WTC11 (cell line): Measurements from ENCODE around the gene MRPS30. TPM values are rescaled to one million over a fixed set of nuclear protein-coding genes. Genes with fewer than 3 reads are reported as not detected.

ENCODE experiments used
- ATAC-seq: fragments of 200-7000 bp; cut with Tn5 transposase; 2 replicates; pipeline ENCODE4 v1.10.0; 2021; ENCODE audit warnings: mild to moderate bottlenecking, moderate library complexity
- CTCF ChIA-PET: fragments of 300-600 bp; sonication (Branson Sonifier 250); formaldehyde crosslinking; loops from one replicate; lab custom pipeline; 2021; ENCODE audit warnings: antibody characterized with exemption; lab: Charles Lee
- POLR2A ChIA-PET: fragments of 350-600 bp; sonication (Branson Sonifier 250); formaldehyde crosslinking; loops from one replicate; lab custom pipeline; 2021; ENCODE audit warnings: antibody characterized with exemption; lab: Charles Lee
- DNase-seq: peaks from one replicate; pipeline ENCODE4 v3.0.0; 2021; ENCODE audit warnings: low spot score
- H3K27ac Mint-ChIP-seq: 2 replicates; pipeline ENCODE4 v1.8.0; 2021; ENCODE audit warnings: mixed read lengths
- H3K27me3 Mint-ChIP-seq: 2 replicates; pipeline ENCODE4 v1.8.0; 2021; ENCODE audit warnings: low read depth, mild to moderate bottlenecking, moderate library complexity, mixed read lengths
- H3K36me3 Mint-ChIP-seq: 2 replicates; pipeline ENCODE4 v1.8.0; 2021; ENCODE audit warnings: mixed read lengths
- H3K4me1 Mint-ChIP-seq: 2 replicates; pipeline ENCODE4 v1.8.0; 2022; ENCODE audit warnings: mixed read lengths
- H3K4me3 Mint-ChIP-seq: 2 replicates; pipeline ENCODE4 v1.8.0; 2021; ENCODE audit warnings: mild to moderate bottlenecking, moderate library complexity, mixed read lengths
- H3K9me3 Mint-ChIP-seq: 2 replicates; pipeline ENCODE4 v1.8.0; 2021; ENCODE audit warnings: mixed read lengths
- EMX1 ChIP-seq: fragments of 250-450 bp; sonication (Bioruptor Pico); IDR thresholded peaks from 2 replicates; pipeline ENCODE4 v1.8.0; 2021; ENCODE audit warnings: mild to moderate bottlenecking
- GABPB1 ChIP-seq: sonication (generic); formaldehyde crosslinking; IDR thresholded peaks from 2 replicates; pipeline ENCODE4 v1.8.1; 2023; ENCODE audit warnings: mild to moderate bottlenecking, missing genetic modification reagents
- MXD4 ChIP-seq: fragments of 250-450 bp; sonication (Bioruptor Pico); IDR thresholded peaks from 2 replicates; pipeline ENCODE4 v1.8.0; 2021; ENCODE audit warnings: mild to moderate bottlenecking, moderate library complexity, borderline replicate concordance
- NFE2L1 ChIP-seq: sonication (generic); formaldehyde crosslinking; IDR thresholded peaks from 2 replicates; pipeline ENCODE4 v1.8.1; 2023; ENCODE audit warnings: missing genetic modification reagents
- NR2C2 ChIP-seq: sonication (generic); formaldehyde crosslinking; IDR thresholded peaks from 2 replicates; pipeline ENCODE4 v1.8.0; 2022; ENCODE audit warnings: mild to moderate bottlenecking, missing genetic modification reagents
- SMAD4 ChIP-seq: sonication (generic); formaldehyde crosslinking; IDR thresholded peaks from 2 replicates; pipeline ENCODE4 v1.8.0; 2022; ENCODE audit warnings: mild to moderate bottlenecking, missing genetic modification reagents
- TEAD4 ChIP-seq: sonication (generic); formaldehyde crosslinking; IDR thresholded peaks from 2 replicates; pipeline ENCODE4 v1.8.0; 2022; ENCODE audit warnings: mild to moderate bottlenecking, missing genetic modification reagents
- ZBTB21 ChIP-seq: sonication (generic); formaldehyde crosslinking; IDR thresholded peaks from 2 replicates; pipeline ENCODE4 v1.8.1; 2023; ENCODE audit warnings: mild to moderate bottlenecking, missing genetic modification reagents, borderline replicate concordance
- ZNF263 ChIP-seq: sonication (generic); formaldehyde crosslinking; IDR thresholded peaks from 2 replicates; pipeline ENCODE4 v1.8.1; 2022; ENCODE audit warnings: low read depth, mild to moderate bottlenecking, moderate library complexity, missing genetic modification reagents
- ZNF416 ChIP-seq: fragments of 250-450 bp; sonication (Bioruptor Pico); IDR thresholded peaks from 2 replicates; pipeline ENCODE4 v1.9.0; 2021; ENCODE audit warnings: mild to moderate bottlenecking, inconsistent platforms
- total RNA-seq: library from RNA; stranded (reverse); gene quantifications from 3 replicates; pipeline ENCODE4 v1.2.3, GENCODE V29; 2021
- TF ChIP-seq, protein P1 (sequence below): fragments of 250-450 bp; sonication (Bioruptor Pico); IDR thresholded peaks from 2 replicates; pipeline ENCODE4 v1.9.0; 2021; ENCODE audit warnings: mild to moderate bottlenecking
- TF ChIP-seq, protein P2 (sequence below): sonication (generic); formaldehyde crosslinking; IDR thresholded peaks from 2 replicates; pipeline ENCODE4 v1.8.0; 2022; ENCODE audit warnings: mild to moderate bottlenecking, missing genetic modification reagents
- TF ChIP-seq, protein P3 (sequence below): sonication (generic); formaldehyde crosslinking; IDR thresholded peaks from 2 replicates; pipeline ENCODE4 v1.8.1; 2023; ENCODE audit warnings: mild to moderate bottlenecking, missing genetic modification reagents, moderate library complexity
- TF ChIP-seq, protein P4 (sequence below): sonication (generic); formaldehyde crosslinking; IDR thresholded peaks from 2 replicates; pipeline ENCODE4 v1.8.1; 2022; ENCODE audit warnings: low read depth, missing genetic modification reagents, borderline replicate concordance
- TF ChIP-seq, protein P5 (sequence below): sonication (generic); formaldehyde crosslinking; IDR thresholded peaks from 2 replicates; pipeline ENCODE4 v1.8.1; 2022; ENCODE audit warnings: missing genetic modification reagents, borderline replicate concordance
- TF ChIP-seq, protein P6 (sequence below): fragments of 250-450 bp; sonication (Bioruptor Pico); conservative IDR thresholded peaks from 2 replicates; pipeline ENCODE4 v1.9.0; 2021; ENCODE audit warnings: mild to moderate bottlenecking
- TF ChIP-seq, protein P7 (sequence below): sonication (generic); formaldehyde crosslinking; IDR thresholded peaks from 2 replicates; pipeline ENCODE4 v1.8.0; 2023; ENCODE audit warnings: missing genetic modification reagents, mild to moderate bottlenecking, borderline replicate concordance
- TF ChIP-seq, protein P8 (sequence below): fragments of 250-450 bp; sonication (Bioruptor Pico); IDR thresholded peaks from 2 replicates; pipeline ENCODE4 v2.1.2; 2022; ENCODE audit warnings: mild to moderate bottlenecking, moderate library complexity

The MRPS30 gene
- total RNA-seq, 1 experiment from 2014 or later = 83.9 TPM

DNA sequence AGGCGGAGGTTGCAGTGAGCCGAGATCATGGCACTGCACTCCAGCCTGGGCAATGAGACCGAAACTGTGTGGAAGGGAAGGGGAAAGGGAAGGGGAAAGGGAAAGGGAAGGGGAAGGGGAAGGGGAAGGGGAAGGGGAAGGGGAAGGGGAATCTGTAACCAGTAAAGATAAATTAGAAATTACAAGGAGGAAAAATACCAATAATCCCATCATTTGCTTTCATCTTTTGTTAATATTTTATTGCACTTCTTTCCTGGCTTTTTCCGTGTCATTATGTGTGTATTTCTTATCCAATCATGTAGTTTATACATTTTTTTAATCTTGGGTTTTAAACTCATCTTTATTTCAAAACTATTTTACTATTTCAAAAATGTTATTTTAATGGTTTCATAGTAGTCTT lies 29.6 kb upstream of the MRPS30 start (continued):
- TF ChIP-seq, protein P1, sequence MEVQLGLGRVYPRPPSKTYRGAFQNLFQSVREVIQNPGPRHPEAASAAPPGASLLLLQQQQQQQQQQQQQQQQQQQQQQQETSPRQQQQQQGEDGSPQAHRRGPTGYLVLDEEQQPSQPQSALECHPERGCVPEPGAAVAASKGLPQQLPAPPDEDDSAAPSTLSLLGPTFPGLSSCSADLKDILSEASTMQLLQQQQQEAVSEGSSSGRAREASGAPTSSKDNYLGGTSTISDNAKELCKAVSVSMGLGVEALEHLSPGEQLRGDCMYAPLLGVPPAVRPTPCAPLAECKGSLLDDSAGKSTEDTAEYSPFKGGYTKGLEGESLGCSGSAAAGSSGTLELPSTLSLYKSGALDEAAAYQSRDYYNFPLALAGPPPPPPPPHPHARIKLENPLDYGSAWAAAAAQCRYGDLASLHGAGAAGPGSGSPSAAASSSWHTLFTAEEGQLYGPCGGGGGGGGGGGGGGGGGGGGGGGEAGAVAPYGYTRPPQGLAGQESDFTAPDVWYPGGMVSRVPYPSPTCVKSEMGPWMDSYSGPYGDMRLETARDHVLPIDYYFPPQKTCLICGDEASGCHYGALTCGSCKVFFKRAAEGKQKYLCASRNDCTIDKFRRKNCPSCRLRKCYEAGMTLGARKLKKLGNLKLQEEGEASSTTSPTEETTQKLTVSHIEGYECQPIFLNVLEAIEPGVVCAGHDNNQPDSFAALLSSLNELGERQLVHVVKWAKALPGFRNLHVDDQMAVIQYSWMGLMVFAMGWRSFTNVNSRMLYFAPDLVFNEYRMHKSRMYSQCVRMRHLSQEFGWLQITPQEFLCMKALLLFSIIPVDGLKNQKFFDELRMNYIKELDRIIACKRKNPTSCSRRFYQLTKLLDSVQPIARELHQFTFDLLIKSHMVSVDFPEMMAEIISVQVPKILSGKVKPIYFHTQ (CRISPR knock-in tag) = no peak
- TF ChIP-seq, protein P2, sequence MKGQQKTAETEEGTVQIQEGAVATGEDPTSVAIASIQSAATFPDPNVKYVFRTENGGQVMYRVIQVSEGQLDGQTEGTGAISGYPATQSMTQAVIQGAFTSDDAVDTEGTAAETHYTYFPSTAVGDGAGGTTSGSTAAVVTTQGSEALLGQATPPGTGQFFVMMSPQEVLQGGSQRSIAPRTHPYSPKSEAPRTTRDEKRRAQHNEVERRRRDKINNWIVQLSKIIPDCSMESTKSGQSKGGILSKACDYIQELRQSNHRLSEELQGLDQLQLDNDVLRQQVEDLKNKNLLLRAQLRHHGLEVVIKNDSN (CRISPR knock-in tag) = no peak
- TF ChIP-seq, protein P3, sequence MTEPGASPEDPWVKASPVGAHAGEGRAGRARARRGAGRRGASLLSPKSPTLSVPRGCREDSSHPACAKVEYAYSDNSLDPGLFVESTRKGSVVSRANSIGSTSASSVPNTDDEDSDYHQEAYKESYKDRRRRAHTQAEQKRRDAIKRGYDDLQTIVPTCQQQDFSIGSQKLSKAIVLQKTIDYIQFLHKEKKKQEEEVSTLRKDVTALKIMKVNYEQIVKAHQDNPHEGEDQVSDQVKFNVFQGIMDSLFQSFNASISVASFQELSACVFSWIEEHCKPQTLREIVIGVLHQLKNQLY (CRISPR knock-in tag) = no peak
- no peak for TF ChIP-seq NFE2L1 (CRISPR knock-in tag)
- TF ChIP-seq, protein P4, sequence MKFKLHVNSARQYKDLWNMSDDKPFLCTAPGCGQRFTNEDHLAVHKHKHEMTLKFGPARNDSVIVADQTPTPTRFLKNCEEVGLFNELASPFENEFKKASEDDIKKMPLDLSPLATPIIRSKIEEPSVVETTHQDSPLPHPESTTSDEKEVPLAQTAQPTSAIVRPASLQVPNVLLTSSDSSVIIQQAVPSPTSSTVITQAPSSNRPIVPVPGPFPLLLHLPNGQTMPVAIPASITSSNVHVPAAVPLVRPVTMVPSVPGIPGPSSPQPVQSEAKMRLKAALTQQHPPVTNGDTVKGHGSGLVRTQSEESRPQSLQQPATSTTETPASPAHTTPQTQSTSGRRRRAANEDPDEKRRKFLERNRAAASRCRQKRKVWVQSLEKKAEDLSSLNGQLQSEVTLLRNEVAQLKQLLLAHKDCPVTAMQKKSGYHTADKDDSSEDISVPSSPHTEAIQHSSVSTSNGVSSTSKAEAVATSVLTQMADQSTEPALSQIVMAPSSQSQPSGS (CRISPR knock-in tag) = no peak

DNA sequence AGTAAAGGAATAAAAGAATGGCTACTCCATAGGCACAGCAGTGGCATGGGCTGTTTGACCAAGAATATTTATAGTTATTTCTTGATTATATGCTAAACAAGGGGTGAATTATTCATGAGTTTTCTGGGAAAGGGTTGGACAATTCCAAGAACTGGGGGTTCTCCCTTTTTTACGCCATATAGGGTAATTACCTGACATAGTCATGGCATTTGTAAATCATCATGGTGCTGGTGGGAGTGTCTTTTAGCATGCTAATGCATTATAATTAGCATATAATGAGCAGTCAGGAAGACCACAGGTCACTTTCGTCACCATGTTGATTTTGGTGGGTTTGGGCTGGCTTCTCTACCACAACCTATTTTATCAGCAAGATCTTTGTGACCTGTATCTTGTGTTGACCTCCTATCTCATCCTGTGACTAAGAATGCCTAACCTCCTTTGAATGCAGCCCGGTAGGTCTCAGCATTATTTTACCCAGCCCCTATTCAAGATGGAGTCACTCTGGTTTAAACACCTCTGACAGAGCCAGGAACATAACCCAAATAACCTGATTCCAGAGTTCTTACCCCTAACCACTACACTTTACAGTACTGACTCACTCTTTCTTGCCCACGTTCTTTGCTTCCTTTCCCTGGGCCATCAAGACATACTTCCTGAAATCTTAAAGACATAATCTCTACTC lies 25.0 kb upstream of the MRPS30 start:
- no peak overlapping the region for H3K27ac Mint-ChIP-seq
- CTCF ChIA-PET = no interaction called here

More for the DNA sequence above, 25.0 kb upstream of the MRPS30 start:
- Mint-ChIP-seq H3K9me3 (peaks cover 55% of the 10 kb centered on the region), H3K4me3 (no peak overlapping the region), H3K27me3 (0 out of 2 replicates have a peak, but pooled peaks cover under 1% of the 10 kb centered on the region), H3K4me1 (no peaks in the 10 kb centered on the region), H3K36me3 (peaks cover 39% of the 10 kb centered on the region)
- TF ChIP-seq ZBTB21 (CRISPR knock-in tag) = no peak
- TF ChIP-seq EMX1 = no peak
- TF ChIP-seq, protein P5, sequence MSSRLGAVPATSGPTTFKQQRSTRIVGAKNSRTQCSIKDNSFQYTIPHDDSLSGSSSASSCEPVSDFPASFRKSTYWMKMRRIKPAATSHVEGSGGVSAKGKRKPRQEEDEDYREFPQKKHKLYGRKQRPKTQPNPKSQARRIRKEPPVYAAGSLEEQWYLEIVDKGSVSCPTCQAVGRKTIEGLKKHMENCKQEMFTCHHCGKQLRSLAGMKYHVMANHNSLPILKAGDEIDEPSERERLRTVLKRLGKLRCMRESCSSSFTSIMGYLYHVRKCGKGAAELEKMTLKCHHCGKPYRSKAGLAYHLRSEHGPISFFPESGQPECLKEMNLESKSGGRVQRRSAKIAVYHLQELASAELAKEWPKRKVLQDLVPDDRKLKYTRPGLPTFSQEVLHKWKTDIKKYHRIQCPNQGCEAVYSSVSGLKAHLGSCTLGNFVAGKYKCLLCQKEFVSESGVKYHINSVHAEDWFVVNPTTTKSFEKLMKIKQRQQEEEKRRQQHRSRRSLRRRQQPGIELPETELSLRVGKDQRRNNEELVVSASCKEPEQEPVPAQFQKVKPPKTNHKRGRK (CRISPR knock-in tag) = no peak
- no peak for TF ChIP-seq ZNF263
- TF ChIP-seq MXD4 (CRISPR knock-in tag) = no peak
- TF ChIP-seq SMAD4 (CRISPR knock-in tag) = no peak
- TF ChIP-seq TEAD4 = no peak
- TF ChIP-seq, protein P6, sequence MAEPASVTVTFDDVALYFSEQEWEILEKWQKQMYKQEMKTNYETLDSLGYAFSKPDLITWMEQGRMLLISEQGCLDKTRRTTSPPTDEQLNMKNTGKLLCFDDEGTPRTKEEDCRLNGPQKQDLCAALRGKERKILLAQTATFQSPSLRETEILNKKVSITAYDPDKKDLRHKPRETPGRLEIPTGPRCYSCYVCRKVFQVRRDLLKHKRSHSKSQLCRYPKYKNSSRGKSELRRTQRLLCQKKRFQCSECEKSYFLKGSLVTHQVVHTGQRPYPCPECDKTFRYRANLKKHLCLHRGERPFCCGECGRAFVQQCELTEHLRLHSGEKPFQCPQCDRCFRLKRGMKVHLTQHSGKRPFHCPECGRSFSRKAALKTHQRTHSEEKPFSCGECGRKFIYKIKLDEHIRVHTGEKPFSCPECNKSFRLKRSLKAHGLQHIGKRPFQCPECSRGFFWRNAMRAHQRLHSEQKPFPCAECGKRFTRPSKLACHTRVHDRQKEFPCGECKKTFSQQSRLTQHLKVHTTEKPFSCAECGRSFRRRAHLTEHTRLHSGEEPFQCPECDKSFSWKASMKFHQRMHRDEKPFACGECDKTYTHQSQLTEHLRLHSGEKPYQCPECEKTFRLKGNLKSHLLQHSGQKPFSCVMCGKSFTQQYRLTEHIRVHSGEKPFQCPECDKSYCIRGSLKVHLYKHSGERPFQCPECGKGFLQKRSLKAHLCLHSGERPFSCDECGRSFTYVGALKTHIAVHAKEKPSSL (CRISPR knock-in tag) = no peak
- TF ChIP-seq GABPB1 (CRISPR knock-in tag) = no peak
- TF ChIP-seq NR2C2 = no peak
- TF ChIP-seq, protein P7, sequence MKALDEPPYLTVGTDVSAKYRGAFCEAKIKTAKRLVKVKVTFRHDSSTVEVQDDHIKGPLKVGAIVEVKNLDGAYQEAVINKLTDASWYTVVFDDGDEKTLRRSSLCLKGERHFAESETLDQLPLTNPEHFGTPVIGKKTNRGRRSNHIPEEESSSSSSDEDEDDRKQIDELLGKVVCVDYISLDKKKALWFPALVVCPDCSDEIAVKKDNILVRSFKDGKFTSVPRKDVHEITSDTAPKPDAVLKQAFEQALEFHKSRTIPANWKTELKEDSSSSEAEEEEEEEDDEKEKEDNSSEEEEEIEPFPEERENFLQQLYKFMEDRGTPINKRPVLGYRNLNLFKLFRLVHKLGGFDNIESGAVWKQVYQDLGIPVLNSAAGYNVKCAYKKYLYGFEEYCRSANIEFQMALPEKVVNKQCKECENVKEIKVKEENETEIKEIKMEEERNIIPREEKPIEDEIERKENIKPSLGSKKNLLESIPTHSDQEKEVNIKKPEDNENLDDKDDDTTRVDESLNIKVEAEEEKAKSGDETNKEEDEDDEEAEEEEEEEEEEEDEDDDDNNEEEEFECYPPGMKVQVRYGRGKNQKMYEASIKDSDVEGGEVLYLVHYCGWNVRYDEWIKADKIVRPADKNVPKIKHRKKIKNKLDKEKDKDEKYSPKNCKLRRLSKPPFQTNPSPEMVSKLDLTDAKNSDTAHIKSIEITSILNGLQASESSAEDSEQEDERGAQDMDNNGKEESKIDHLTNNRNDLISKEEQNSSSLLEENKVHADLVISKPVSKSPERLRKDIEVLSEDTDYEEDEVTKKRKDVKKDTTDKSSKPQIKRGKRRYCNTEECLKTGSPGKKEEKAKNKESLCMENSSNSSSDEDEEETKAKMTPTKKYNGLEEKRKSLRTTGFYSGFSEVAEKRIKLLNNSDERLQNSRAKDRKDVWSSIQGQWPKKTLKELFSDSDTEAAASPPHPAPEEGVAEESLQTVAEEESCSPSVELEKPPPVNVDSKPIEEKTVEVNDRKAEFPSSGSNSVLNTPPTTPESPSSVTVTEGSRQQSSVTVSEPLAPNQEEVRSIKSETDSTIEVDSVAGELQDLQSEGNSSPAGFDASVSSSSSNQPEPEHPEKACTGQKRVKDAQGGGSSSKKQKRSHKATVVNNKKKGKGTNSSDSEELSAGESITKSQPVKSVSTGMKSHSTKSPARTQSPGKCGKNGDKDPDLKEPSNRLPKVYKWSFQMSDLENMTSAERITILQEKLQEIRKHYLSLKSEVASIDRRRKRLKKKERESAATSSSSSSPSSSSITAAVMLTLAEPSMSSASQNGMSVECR = no peak
- TF ChIP-seq, protein P8, sequence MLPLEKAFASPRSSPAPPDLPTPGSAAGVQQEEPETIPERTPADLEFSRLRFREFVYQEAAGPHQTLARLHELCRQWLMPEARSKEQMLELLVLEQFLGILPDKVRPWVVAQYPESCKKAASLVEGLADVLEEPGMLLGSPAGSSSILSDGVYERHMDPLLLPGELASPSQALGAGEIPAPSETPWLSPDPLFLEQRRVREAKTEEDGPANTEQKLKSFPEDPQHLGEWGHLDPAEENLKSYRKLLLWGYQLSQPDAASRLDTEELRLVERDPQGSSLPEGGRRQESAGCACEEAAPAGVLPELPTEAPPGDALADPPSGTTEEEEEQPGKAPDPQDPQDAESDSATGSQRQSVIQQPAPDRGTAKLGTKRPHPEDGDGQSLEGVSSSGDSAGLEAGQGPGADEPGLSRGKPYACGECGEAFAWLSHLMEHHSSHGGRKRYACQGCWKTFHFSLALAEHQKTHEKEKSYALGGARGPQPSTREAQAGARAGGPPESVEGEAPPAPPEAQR (CRISPR knock-in tag) = no peak
- no peak for TF ChIP-seq ZNF416 (CRISPR knock-in tag)
- ATAC-seq (no peak), DNase-seq (no peak)
- POLR2A ChIA-PET = no interaction called here
